Retinal pigment epithelial cell (primary cell): ENCODE data around the gene FAM174B.
A peak's percentile ranks its signal among the peaks of the same experiment; 100 is the strongest.

ENCODE experiments used
- DNase-seq: peaks from one replicate; pipeline ENCODE4 v3.0.0-alpha.2; 2010; ENCODE audit warnings: low read depth
- H3K4me3 ChIP-seq: 2 replicates; pipeline ENCODE4 v1.5.1; 2011; ENCODE audit warnings: mild to moderate bottlenecking, low read length, control low read depth, moderate library complexity
- TF ChIP-seq, protein P1 (sequence below): conservative IDR thresholded peaks from 2 replicates; pipeline ENCODE4 v1.5.1; 2011; ENCODE audit warnings: low read depth, low read length, control low read depth, inconsistent platforms

Gene FAM174B

DNA sequence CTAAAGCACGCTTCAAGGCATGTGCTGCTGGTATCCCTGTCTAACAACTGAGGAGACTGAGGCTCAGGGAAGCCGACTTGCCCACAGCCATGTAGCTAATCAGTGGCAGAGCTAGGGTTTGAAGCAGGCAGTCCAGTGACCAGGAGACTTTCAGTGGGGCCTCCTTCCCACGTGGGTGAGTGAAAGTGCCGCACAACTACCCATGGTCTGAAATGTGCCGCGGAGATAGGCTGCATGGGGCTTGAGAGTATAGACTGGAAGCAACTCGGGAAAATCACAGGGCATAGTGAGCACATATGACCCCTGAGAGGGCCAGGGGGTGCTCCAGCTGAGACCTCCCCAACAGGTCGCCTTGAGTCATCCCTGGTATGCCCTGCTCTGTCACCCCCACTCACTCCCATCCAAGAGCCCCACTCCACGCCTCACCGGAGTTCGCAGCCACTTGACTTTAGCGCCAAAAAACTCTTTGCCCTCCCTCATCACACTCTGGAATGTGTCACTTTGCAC lies 19.1 kb downstream of the FAM174B start:
- no peak overlapping the region for H3K4me3 ChIP-seq
- no peak for DNase-seq
- TF ChIP-seq, protein P1, sequence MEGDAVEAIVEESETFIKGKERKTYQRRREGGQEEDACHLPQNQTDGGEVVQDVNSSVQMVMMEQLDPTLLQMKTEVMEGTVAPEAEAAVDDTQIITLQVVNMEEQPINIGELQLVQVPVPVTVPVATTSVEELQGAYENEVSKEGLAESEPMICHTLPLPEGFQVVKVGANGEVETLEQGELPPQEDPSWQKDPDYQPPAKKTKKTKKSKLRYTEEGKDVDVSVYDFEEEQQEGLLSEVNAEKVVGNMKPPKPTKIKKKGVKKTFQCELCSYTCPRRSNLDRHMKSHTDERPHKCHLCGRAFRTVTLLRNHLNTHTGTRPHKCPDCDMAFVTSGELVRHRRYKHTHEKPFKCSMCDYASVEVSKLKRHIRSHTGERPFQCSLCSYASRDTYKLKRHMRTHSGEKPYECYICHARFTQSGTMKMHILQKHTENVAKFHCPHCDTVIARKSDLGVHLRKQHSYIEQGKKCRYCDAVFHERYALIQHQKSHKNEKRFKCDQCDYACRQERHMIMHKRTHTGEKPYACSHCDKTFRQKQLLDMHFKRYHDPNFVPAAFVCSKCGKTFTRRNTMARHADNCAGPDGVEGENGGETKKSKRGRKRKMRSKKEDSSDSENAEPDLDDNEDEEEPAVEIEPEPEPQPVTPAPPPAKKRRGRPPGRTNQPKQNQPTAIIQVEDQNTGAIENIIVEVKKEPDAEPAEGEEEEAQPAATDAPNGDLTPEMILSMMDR = no peak

DNA sequence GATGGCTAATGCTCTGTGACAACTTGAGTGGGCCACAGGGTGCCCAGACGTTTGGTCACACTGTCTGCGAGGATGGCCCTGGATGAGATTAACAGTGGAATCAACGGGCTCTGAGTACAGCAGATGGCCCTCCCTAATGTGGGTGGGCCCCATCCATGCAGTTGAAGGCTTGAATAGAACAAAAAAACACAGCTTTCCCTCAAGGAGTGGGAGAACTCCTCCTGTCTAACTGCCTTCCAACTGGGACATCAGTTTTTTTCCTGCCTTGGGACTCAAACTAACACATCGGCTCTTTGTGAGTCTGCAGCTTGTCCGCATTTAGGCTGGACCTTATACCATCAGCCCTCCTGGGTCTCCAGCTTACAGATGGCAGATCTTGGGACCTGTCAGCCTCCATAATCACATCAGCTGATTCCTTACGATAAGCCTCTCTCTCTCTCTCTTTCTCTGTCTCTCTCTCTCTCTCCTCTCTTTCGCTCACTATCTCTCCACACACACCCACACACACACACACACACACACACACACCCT lies 20.8 kb downstream of the FAM174B start:
- DNase-seq = no peak
- TF ChIP-seq, protein P1 = no peak
- H3K4me3 ChIP-seq = no peak overlapping the region

DNA sequence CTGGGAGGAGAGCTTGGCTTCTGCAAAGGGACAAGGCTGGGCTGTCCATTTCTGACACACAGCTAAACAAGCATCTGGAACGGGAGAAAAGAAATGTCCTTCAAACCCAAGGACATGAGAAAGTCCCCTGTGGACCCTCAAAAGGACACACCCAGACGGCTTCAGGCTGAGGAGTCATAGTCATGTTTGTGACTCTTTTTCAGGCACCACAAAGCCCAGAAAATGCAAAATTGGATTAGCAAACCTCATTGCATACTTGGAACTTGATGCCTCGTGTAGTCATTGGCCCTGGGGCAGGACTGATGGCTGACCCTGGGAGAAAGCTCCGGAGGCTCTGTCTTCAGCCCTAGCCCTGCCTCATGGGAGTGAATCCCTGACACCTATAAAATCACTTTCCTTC lies 21.5 kb downstream of the FAM174B start:
- H3K4me3 ChIP-seq = no peak overlapping the region
- TF ChIP-seq, protein P1 = no peak
- no peak for DNase-seq

DNA sequence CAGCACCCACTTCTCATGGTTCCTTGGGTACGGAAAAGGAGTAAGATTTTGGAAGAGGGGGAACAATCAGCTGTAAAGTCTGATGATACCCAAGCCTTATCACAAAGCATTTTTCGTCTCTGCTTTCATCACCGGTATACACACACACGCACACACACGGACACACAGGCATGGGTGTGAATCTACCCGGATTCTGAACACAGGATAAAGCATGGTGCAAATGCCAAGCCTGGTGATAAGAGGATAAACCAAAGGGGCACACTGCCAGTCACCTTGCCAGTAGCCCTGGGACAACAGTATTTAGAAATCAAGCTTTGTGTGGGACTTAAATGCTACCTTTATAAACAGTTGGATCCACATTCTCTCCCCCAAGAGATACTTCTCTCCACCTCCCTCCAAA lies 22.2 kb downstream of the FAM174B start:
- no peak for DNase-seq
- TF ChIP-seq, protein P1 = no peak
- H3K4me3 ChIP-seq = no peak overlapping the region

DNA sequence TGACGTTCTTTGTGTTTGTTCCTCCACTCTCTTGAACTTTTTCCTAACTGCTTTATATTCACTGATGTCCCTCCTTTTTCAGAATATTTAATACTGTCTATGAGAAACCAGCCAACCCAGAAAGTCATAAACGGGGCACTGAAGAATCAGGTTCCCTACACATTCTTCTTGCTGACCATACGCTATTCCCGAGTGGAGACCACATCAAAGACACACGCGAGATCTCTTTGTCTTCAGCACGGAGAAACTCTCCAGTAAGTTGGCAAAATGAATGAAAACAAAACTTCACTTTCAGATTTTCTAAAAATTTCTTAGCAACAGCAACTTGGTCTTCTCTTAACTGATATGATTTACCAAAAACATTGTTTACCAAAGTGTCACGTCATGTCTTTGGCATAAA lies 22.6 kb downstream of the FAM174B start:
- TF ChIP-seq, protein P1 = no peak
- no peak for DNase-seq

DNA sequence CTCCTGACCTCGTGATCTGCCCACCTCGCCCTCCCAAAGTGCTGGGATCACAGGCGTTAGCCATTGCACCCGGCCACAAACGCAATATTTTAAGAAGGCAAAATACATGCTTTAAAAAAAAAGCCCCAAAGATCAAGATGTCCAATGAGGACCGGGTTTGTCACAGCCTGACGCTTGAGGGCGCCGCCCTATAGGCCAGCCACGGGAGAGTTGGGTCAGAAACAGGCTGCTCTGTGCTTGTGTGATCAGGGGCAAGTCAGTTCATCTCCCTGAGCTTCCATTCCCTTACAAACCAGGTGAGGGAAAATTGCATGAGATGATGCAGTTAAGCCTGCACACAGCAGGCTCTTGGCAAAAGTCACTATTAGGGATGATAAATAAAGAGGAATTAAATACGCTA lies 23.9 kb downstream of the FAM174B start:
- no peak for DNase-seq
- TF ChIP-seq, protein P1 = peak; percentile 22
- H3K4me3 ChIP-seq = no peak overlapping the region

More for the DNA sequence above, 22.6 kb downstream of the FAM174B start:
- H3K4me3 ChIP-seq = no peak overlapping the region

DNA sequence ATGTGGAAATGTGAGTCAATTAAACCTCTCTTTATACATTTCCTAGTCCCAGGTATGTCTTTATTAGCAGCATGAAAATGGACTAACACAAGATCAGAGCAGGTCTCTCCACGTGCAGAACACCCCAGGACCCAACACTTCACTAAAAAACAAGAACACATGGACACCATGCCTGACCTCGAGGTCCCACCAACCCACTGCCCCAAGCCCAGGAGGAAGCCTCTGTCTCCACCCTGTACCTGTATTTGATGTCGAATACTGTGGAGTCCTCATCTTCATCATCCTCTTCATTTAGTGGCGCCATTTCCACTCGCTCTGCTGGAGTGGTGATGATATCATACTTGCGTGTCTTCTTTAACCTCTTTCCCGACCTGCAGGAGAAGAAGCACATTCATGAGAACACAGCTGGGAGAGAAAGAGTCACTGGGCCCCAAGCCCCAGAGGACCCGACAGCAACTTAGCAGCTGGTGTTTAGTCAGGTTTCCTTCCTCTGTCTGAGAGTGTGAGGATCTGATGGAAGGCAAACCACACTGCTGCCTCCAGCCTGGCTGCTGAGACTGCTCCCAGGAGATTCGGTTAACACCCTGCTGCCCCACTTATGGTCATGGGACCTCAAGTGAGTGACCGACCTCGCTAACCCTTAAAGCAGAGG lies 25.5 kb downstream of the FAM174B start:
- H3K4me3 ChIP-seq = no peak overlapping the region
- DNase-seq = no peak
- TF ChIP-seq, protein P1 = no peak
